ENCODE results near the gene TMBIM1.

TMBIM1 gene

DNA sequence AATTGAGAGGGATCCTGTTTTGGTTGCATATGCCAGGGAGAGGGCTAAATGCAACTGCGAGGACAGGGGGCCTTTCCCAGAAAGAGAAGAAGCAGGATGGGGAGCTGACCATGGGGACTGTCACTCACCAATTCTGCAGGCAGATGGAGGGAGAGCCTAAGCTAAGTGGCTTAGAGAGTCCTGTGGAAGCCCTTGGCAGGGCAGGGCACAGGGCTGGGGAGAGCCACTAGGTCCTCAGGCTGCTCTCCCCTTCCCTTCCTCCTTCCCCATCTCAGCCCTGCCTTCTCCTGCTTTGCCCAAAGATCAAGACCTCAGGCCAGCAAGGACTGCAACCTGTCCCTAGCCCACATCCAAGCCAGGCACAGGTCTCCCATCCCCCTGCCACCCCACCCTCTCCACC is 40.0 kb upstream of the TMBIM1 start:
- Mint-ChIP-seq H3K27ac (no peak overlapping the region), H3K27me3 (ENCODE audit: low read depth, poor library complexity) (peaks cover 8% of the 10 kb centered on the region), H3K4me3 (no peak overlapping the region), H3K9me3 (no peaks in the 10 kb centered on the region), H3K4me1 (peaks cover 68% of the 10 kb centered on the region), H3K36me3 (ENCODE audit: low read depth) (peaks cover 9% of the 10 kb centered on the region)
- TF ChIP-seq, protein P1, sequence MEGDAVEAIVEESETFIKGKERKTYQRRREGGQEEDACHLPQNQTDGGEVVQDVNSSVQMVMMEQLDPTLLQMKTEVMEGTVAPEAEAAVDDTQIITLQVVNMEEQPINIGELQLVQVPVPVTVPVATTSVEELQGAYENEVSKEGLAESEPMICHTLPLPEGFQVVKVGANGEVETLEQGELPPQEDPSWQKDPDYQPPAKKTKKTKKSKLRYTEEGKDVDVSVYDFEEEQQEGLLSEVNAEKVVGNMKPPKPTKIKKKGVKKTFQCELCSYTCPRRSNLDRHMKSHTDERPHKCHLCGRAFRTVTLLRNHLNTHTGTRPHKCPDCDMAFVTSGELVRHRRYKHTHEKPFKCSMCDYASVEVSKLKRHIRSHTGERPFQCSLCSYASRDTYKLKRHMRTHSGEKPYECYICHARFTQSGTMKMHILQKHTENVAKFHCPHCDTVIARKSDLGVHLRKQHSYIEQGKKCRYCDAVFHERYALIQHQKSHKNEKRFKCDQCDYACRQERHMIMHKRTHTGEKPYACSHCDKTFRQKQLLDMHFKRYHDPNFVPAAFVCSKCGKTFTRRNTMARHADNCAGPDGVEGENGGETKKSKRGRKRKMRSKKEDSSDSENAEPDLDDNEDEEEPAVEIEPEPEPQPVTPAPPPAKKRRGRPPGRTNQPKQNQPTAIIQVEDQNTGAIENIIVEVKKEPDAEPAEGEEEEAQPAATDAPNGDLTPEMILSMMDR (IDR thresholded peaks at IDR 0.05) = no peak
- no peak for DNase-seq

DNA sequence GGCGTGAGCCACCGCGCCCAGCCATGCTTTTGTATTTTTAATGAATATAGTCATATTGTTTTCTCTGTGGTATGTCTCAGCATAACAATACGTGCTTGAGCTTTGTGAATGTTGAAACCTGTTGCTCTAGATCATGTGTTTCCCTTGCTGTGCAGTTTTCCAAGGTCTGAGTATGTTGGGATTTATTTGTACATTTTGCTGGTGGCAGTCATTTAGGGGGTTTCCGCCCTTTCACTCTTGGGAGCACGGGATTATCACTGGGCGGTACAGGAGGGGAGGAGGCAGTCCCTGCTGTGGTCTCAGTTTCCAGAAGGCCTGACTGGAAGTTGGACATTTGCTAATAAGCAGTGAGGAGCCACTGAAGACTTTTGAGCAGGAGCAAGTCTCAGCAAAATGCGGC is 39.4 kb upstream of the TMBIM1 start:
- H3K4me3 Mint-ChIP-seq = no peak overlapping the region
- H3K27ac Mint-ChIP-seq = no peak overlapping the region
- peaks cover 73% of the 10 kb centered on the region for H3K4me1 Mint-ChIP-seq
- no peaks in the 10 kb centered on the region for H3K9me3 Mint-ChIP-seq
- DNase-seq = no peak
- peaks cover 9% of the 10 kb centered on the region for H3K36me3 Mint-ChIP-seq (ENCODE audit: low read depth)
- peaks cover 8% of the 10 kb centered on the region for H3K27me3 Mint-ChIP-seq (ENCODE audit: low read depth, poor library complexity)
- TF ChIP-seq, protein P1 (IDR thresholded peaks at IDR 0.05) = no peak

DNA sequence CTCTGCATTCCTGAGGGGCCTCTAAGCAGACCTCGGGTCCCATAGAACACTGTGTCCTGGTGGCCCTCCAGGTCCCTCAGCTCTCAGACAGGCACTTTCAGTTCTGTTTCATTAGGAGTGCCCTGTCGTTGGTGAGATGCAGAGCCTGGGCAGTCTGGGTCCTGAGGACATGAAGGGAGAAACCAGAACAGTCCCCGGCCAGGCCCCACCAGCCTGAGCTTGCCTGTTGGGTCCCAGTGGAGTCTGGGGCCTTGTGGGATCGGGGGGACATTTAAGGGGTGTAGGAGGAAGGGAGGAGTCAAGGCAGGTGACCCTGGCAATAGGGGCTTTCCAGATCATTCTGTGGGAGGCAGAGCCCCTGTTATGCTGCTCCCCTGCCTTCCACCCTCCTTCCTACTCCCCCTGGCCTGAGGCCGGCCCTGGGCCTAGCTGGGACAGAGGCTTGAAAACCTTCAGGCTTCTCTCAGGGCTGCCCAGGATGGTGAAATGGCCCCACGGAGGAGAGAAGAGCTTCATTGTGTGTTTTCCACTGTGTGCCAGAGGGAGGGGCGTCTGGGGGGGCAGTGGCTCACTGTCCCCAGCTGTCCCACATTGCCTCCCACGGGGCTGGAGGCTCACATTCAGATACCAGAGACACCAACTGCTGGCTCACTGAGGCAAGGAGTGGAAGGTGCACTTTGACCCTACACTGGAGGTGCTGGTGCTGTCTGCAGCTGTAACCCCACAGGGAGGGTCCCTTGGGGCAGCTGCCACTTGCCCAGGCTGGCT is 37.7 kb upstream of the TMBIM1 start:
- H3K27ac Mint-ChIP-seq = peak overlapping the region; percentile 92
- peaks cover 12% of the 10 kb centered on the region for H3K27me3 Mint-ChIP-seq (ENCODE audit: low read depth, poor library complexity)
- no peaks in the 10 kb centered on the region for H3K9me3 Mint-ChIP-seq
- TF ChIP-seq, protein P1 (IDR thresholded peaks at IDR 0.05) = no peak
- no peak overlapping the region for H3K4me3 Mint-ChIP-seq
- DNase-seq = no peak
- peaks cover 9% of the 10 kb centered on the region for H3K36me3 Mint-ChIP-seq (ENCODE audit: low read depth)
- H3K4me1 Mint-ChIP-seq = peaks cover 88% of the 10 kb centered on the region

DNA sequence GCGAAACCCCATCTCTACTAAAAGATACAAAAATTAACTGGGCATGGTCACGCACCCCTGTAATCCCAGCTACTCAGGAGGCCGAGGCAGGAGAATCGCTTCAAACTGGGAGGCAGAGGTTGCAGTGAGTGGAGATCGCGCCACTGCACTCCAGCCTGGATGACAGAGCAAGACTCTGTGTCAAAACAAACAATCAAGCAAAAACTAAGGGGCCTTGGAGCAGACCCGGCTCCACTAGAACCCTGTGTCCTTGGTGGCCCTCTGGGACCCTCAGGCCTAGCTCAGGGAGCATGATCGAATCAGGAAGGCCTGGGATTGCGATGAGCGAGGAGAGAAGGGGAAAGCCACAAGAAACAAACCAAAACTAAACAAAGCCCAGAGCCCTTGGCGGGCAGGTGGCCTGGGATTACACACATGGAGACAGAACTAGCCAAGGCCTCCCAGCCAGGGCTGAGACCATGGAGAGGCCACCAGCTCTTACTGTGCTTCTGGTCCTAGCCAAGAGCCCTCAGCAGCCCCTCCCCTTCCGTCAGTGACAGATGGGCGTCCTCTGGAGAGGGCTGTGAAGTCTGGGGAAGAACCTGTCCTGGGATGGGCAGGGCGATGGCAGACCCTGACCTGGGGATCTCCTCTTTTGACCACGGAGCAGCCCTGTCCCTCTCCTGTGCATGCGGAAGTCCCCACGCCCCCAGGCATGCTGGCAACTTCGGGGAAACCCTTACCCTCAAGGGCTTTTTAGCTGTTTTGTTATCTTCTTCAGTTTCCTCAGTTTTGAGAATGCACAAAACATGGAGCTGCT is 36.9 kb upstream of the TMBIM1 start:
- Mint-ChIP-seq H3K36me3 (ENCODE audit: low read depth) (peaks cover 7% of the 10 kb centered on the region), H3K27me3 (ENCODE audit: low read depth, poor library complexity) (peaks cover 12% of the 10 kb centered on the region), H3K4me1 (peaks cover 86% of the 10 kb centered on the region), H3K4me3 (peak overlapping the region; percentile 16), H3K9me3 (no peaks in the 10 kb centered on the region), H3K27ac (peak overlapping the region; percentile 94)
- DNase-seq = no peak
- TF ChIP-seq, protein P1 (IDR thresholded peaks at IDR 0.05) = no peak

DNA sequence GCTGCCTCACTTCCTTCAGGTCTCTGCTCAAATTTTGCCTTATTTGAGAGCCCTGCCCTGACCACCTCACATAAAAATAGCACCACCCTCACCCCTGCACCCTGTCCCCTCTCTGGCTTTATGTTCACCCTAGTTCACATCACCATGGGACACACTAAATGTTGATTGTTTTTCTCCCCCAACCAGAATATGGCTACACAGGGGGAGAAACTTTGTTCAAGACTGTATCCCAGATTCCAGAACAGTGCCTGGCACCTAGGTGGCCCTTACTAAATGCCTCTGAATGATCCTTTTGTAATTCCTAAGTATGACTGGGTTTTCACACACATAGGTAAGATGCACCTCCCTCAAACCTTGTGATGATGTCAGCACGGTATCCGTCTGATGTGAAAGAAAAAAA is 36.0 kb upstream of the TMBIM1 start:
- Mint-ChIP-seq H3K9me3 (no peaks in the 10 kb centered on the region), H3K27me3 (ENCODE audit: low read depth, poor library complexity) (peaks cover 15% of the 10 kb centered on the region), H3K36me3 (ENCODE audit: low read depth) (peaks cover under 1% of the 10 kb centered on the region), H3K27ac (peak overlapping the region; percentile 94), H3K4me3 (peak overlapping the region; percentile 16), H3K4me1 (peaks cover 89% of the 10 kb centered on the region)
- TF ChIP-seq, protein P1 (IDR thresholded peaks at IDR 0.05) = no peak
- DNase-seq = no peak

All from nephron progenitor cell (in vitro differentiated cells).